Tibial nerve (tissue), 4 donors: ENCODE data around the gene TRAPPC2. TPM values are rescaled to one million over a fixed set of nuclear protein-coding genes. Genes with fewer than 3 reads are reported as not detected.
A peak's percentile ranks its signal among the peaks of the same experiment; 100 is the strongest.

Experiments
- DNase-seq, 2 donors: peaks; one replicate each; pipeline ENCODE4 v3.0.0-alpha.2; 2019; ENCODE audit warnings: low spot score in 2 of 2
- H3K27ac ChIP-seq, 4 donors: fragments of 200-600 bp; sonication (generic) in 3 of 4; one replicate each; pipeline ENCODE4 v1.5.1; 2017 to 2019; ENCODE audit warnings: mild to moderate bottlenecking in 1 of 4
- H3K27me3 ChIP-seq, 2 donors: fragments of 200-600 bp; sonication (generic) in 1 of 2; one replicate each; pipeline versions ENCODE4 v1.5.1 to v1.6.0; 2017 to 2019
- H3K36me3 ChIP-seq, 3 donors: fragments of 200-600 bp; sonication (generic); one replicate each; pipeline ENCODE4 v1.5.1; 2018 to 2019
- H3K4me1 ChIP-seq, 4 donors: fragments of 200-600 bp; sonication (generic) in 3 of 4; one replicate each; pipeline ENCODE4 v1.5.1; 2017 to 2019
- H3K4me3 ChIP-seq, 4 donors: fragments of 200-600 bp; sonication (generic) in 3 of 4; one replicate each; pipeline ENCODE4 v1.5.1; 2017 to 2019; ENCODE audit warnings: mild to moderate bottlenecking in 1 of 4, moderate library complexity in 1 of 4
- H3K9me3 ChIP-seq, 4 donors: fragments of 200-600 bp; sonication (generic) in 3 of 4; one replicate each; pipeline ENCODE4 v1.5.1; 2017 to 2019
- CTCF ChIP-seq, 5 experiments: fragments of 200-600 bp in 3 of 5; fragments of 450-650 bp in 2 of 5; sonication (generic) in 3 of 5; IDR thresholded peaks; one replicate each; pipeline ENCODE4 v1.5.1; 2016 to 2019; ENCODE audit warnings: antibody characterized with exemption in 5 of 5, mild to moderate bottlenecking in 3 of 5, moderate library complexity in 2 of 5
- EP300 ChIP-seq, 2 donors: sonication (generic); formaldehyde crosslinking; IDR thresholded peaks; one replicate each; pipeline ENCODE4 v1.6.1; 2017; ENCODE audit warnings: antibody characterized with exemption in 2 of 2, mild to moderate bottlenecking in 1 of 2
- POLR2A ChIP-seq, 2 donors: fragments of 450-650 bp; IDR thresholded peaks; one replicate each; pipeline ENCODE4 v1.6.1; 2017; ENCODE audit warnings: antibody characterized with exemption in 2 of 2, mild to moderate bottlenecking in 2 of 2, moderate library complexity in 2 of 2
- WGBS, 2 donors: methylation state at CpG; one replicate each; pipeline ENCODE4 v1.1.5; 2018; 5-methylcytosine and 5-hydroxymethylcytosine counted together
- total RNA-seq, 4 donors: library from RNA; depleted of rRNA; stranded (reverse); fragments of >200 nt; gene quantifications; one replicate each; pipeline ENCODE4 v1.1.0, GENCODE V29; 2016

Gene TRAPPC2
- total RNA-seq, 4 donors from 2014 or later = 9.0 to 13.8 (median 11.6) TPM

DNA sequence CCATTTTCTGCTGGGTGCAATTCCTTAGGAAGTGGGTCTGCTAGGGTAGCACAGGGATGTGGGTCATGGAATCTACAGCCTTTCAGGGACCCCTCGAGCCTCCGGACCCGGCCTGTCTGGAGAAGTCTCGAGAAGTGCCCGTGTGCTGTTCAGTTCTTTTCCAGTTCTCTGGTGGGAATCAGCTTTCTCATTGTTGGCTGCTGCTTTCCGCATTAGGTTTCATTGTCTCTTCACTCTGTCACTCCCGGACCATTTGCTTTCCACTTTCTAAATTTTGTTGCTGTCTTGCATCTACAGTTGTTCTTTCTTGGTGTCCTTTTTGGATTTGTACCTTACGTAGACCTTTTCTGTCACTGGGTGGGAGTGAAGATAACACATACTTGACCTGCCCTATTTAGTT is 39.4 kb downstream of the TRAPPC2 start:
- Histone ChIP-seq H3K27ac (peak overlapping the region in 2 of 4 donors; percentile 33 to 71), H3K9me3 (no peaks in the 10 kb centered on the region), H3K27me3 (no peaks in the 10 kb centered on the region), H3K4me1 (peaks cover 0 to 70% (median 35%) of the 10 kb centered on the region in 4 donors), H3K36me3 (no peaks in the 10 kb centered on the region), H3K4me3 (no peak overlapping the region)
- no peak for DNase-seq
- 53 to 63% methylated on average over 6 to 8 of the region's 8 CpGs for WGBS, 2 donors
- TF ChIP-seq CTCF (IDR thresholded peaks at IDR 0.05) = no peak
- TF ChIP-seq POLR2A (IDR thresholded peaks at IDR 0.05) = no peak
- TF ChIP-seq EP300 (IDR thresholded peaks at IDR 0.05) = no peak

DNA sequence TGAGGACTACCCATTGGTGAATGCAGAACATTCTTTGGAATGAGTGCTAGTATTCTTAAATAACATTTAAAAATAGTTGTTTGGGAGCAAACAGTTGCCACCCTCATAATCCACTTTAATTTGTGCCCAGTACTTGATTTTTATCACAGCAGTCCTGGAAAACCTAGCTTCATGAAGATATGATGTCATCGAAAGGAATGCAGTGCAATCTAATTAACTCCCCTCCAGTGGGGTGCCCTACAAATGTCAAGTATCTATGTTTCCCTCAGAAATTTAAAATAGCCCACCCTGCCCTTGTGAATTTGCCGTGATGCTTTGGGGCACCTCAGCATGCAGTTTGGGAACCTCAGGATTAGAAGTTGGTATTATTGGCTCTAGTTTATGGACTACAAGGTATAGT is 40.1 kb downstream of the TRAPPC2 start:
- 57 to 65% methylated on average over 2 of the region's 2 CpGs for WGBS, 2 donors
- Histone ChIP-seq H3K36me3 (no peaks in the 10 kb centered on the region), H3K9me3 (no peaks in the 10 kb centered on the region), H3K27me3 (no peaks in the 10 kb centered on the region), H3K27ac (peak overlapping the region in 2 of 4 donors; percentile 33 to 71), H3K4me3 (no peak overlapping the region), H3K4me1 (peaks cover 0 to 64% (median 34%) of the 10 kb centered on the region in 4 donors)
- no peak for TF ChIP-seq EP300 (IDR thresholded peaks at IDR 0.05)
- no peak for TF ChIP-seq POLR2A (IDR thresholded peaks at IDR 0.05)
- no peak for TF ChIP-seq CTCF (IDR thresholded peaks at IDR 0.05)
- no peak for DNase-seq

GRCh38 chrX:13693341-13693961 is 41.0 kb downstream of the TRAPPC2 start:
- Histone ChIP-seq H3K4me1 (peaks cover 0 to 55% (median 30%) of the 10 kb centered on the region in 4 donors), H3K4me3 (no peak overlapping the region), H3K27ac (peak overlapping the region in 3 of 4 donors; percentile 13 to 71 (median 67)), H3K36me3 (no peaks in the 10 kb centered on the region), H3K9me3 (no peaks in the 10 kb centered on the region), H3K27me3 (peaks cover 0 to under 1% of the 10 kb centered on the region in 2 donors)
- TF ChIP-seq EP300 (IDR thresholded peaks at IDR 0.05) (no peak), POLR2A (IDR thresholded peaks at IDR 0.05) (no peak), CTCF (IDR thresholded peaks at IDR 0.05) (no peak)
- DNase-seq = no peak
- 41 to 54% methylated on average over 7 of the region's 7 CpGs for WGBS, 2 donors

DNA sequence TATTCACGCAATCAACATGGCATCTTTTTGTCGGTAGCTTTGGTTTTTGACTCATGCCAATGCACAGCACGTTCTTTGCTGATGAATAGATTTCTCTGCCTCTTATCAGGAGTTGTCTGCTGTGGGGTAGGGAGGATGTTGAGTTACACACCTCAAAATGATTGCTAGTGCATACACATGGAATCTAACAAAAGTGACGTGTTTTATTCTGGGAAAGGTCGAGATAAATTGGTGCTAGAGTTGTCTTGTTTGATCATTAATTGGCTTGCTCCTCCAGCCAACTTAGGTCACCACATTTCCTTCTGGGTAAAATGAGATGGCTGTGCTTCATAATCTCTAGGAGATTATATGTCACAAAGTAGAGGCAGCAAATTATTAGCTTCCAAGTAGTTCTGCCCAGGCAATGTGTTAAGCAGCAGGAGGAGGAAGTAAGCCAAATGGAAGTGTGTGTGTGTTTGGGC is 41.6 kb downstream of the TRAPPC2 start:
- no peak overlapping the region for H3K4me3 ChIP-seq
- WGBS, 2 donors = 68 to 84% methylated on average over 5 of the region's 5 CpGs
- H3K36me3 ChIP-seq = no peaks in the 10 kb centered on the region
- no peaks in the 10 kb centered on the region for H3K9me3 ChIP-seq
- DNase-seq = no peak
- H3K27me3 ChIP-seq = peaks cover 0 to 5% of the 10 kb centered on the region in 2 donors
- TF ChIP-seq CTCF (IDR thresholded peaks at IDR 0.05) = no peak
- no peak for TF ChIP-seq EP300 (IDR thresholded peaks at IDR 0.05)
- no peak for TF ChIP-seq POLR2A (IDR thresholded peaks at IDR 0.05)
- H3K4me1 ChIP-seq = peaks cover 0 to 51% (median 29%) of the 10 kb centered on the region in 4 donors
- peak overlapping the region; percentile 13 to 71 (median 43) for H3K27ac ChIP-seq

GRCh38 chrX:13691841-13692371 is 42.5 kb downstream of the TRAPPC2 start:
- Histone ChIP-seq H3K27me3 (peaks cover 0 to 5% of the 10 kb centered on the region in 2 donors), H3K4me1 (peaks cover 0 to 48% (median 28%) of the 10 kb centered on the region in 4 donors), H3K36me3 (no peaks in the 10 kb centered on the region), H3K27ac (peak overlapping the region; percentile 5 to 71 (median 30)), H3K9me3 (no peaks in the 10 kb centered on the region), H3K4me3 (no peak overlapping the region)
- TF ChIP-seq CTCF (IDR thresholded peaks at IDR 0.05) = no peak
- no peak for TF ChIP-seq EP300 (IDR thresholded peaks at IDR 0.05)
- TF ChIP-seq POLR2A (IDR thresholded peaks at IDR 0.05) = no peak
- DNase-seq = no peak
- 70 to 80% methylated on average over 7 of the region's 7 CpGs for WGBS, 2 donors
